Neuronal stem cell (in vitro differentiated cells): Measurements from ENCODE around the gene COL1A1.

Experiments
- DNase-seq: peaks from one replicate; pipeline ENCODE4 v3.0.0-alpha.2; 2013; ENCODE audit warnings: low spot score
- H2AFZ ChIP-seq: one replicate; pipeline ENCODE4 v1.6.1; 2013; ENCODE audit warnings: mild to moderate bottlenecking, low read length, inconsistent platforms
- H2AK5ac ChIP-seq: 2 replicates; pipeline ENCODE4 v1.6.1; 2013; ENCODE audit warnings: low read depth, mild to moderate bottlenecking, inconsistent platforms, low read length, moderate library complexity, mixed read lengths
- H2BK120ac ChIP-seq: 2 replicates; pipeline ENCODE4 v1.6.1; 2013; ENCODE audit warnings: low read depth, mild to moderate bottlenecking, inconsistent platforms, low read length, moderate library complexity, mixed read lengths
- H2BK12ac ChIP-seq: one replicate; pipeline ENCODE4 v1.6.1; 2013; ENCODE audit warnings: low read length, inconsistent platforms
- H2BK15ac ChIP-seq: 2 replicates; pipeline ENCODE4 v1.6.1; 2013; ENCODE audit warnings: mild to moderate bottlenecking, low read length, inconsistent platforms, mixed read lengths
- H2BK5ac ChIP-seq: one replicate; pipeline ENCODE4 v1.6.1; 2013; ENCODE audit warnings: inconsistent platforms, mild to moderate bottlenecking, low read length, moderate library complexity
- H3K14ac ChIP-seq: one replicate; pipeline ENCODE4 v1.6.1; 2013; ENCODE audit warnings: low read length, inconsistent platforms
- H3K18ac ChIP-seq: 2 replicates; pipeline ENCODE4 v1.6.1; 2013; ENCODE audit warnings: low read length, inconsistent platforms
- H3K23ac ChIP-seq: 2 replicates; pipeline ENCODE4 v1.6.1; 2013; ENCODE audit warnings: low read depth, mild to moderate bottlenecking, mixed read lengths, low read length, inconsistent platforms; ENCODE audit not compliant: poor library complexity
- H3K27ac ChIP-seq: replicated peaks from 3 replicates; pipeline ENCODE4 v1.5.1; 2013; ENCODE audit warnings: low read length, inconsistent platforms
- H3K27me3 ChIP-seq, 3 experiments: 2 replicates each; pipeline ENCODE4 v1.6.1; 2013; ENCODE audit warnings: low read length in 3 of 3, mild to moderate bottlenecking in 2 of 3, inconsistent platforms in 1 of 3, low read depth in 1 of 3, mixed read lengths in 1 of 3, moderate library complexity in 1 of 3; ENCODE audit not compliant: control insufficient read depth in 3 of 3, insufficient read depth in 3 of 3
- H3K36me3 ChIP-seq, 2 donors: replicated peaks in 1 of 2; 2 replicates each; pipeline ENCODE4 v1.6.1; 2013; ENCODE audit warnings: low read length in 2 of 2; ENCODE audit not compliant: control insufficient read depth in 2 of 2, insufficient read depth in 2 of 2
- H3K4ac ChIP-seq: 2 replicates; pipeline ENCODE4 v1.6.1; 2013; ENCODE audit warnings: inconsistent platforms, mild to moderate bottlenecking, low read length, moderate library complexity
- H3K4me1 ChIP-seq, 2 donors: 1 replicate in 1 of 2; 2 replicates in 1 of 2; pipeline ENCODE4 v1.6.1; 2013; ENCODE audit warnings: low read length in 2 of 2, low read depth in 1 of 2; ENCODE audit not compliant: control insufficient read depth in 2 of 2, insufficient read depth in 1 of 2
- H3K4me2 ChIP-seq: one replicate; pipeline ENCODE4 v1.6.1; 2013; ENCODE audit warnings: mild to moderate bottlenecking, low read length, inconsistent platforms; ENCODE audit not compliant: insufficient read depth, poor library complexity, severe bottlenecking
- H3K4me3 ChIP-seq, 2 donors: 2 replicates each; pipeline ENCODE4 v1.5.1; 2013; ENCODE audit warnings: low read length in 2 of 2, mild to moderate bottlenecking in 2 of 2, inconsistent platforms in 1 of 2, moderate library complexity in 1 of 2
- H3K79me1 ChIP-seq: one replicate; pipeline ENCODE4 v1.6.1; 2013; ENCODE audit warnings: low read depth, mild to moderate bottlenecking, inconsistent platforms, low read length, moderate library complexity
- H3K9ac ChIP-seq: one replicate; pipeline ENCODE4 v1.6.1; 2013; ENCODE audit warnings: mild to moderate bottlenecking, low read depth, low read length, inconsistent platforms; ENCODE audit not compliant: poor library complexity
- H3K9me3 ChIP-seq, 2 donors: replicated peaks in 1 of 2; 2 replicates each; pipeline versions ENCODE3 to v1.6.1; 2013; ENCODE audit warnings: low read length in 2 of 2, mild to moderate bottlenecking in 2 of 2, inconsistent platforms in 1 of 2, low read depth in 1 of 2, mixed read lengths in 1 of 2, moderate library complexity in 1 of 2; ENCODE audit not compliant: control insufficient read depth in 2 of 2, insufficient read depth in 1 of 2
- H4K8ac ChIP-seq: one replicate; pipeline ENCODE4 v1.6.1; 2013; ENCODE audit warnings: low read depth, mild to moderate bottlenecking, inconsistent platforms, low read length, moderate library complexity
- H4K91ac ChIP-seq: one replicate; pipeline ENCODE4 v1.6.1; 2013; ENCODE audit warnings: low read length, low read depth, mild to moderate bottlenecking, inconsistent platforms; ENCODE audit not compliant: poor library complexity
- WGBS, 2 donors: extraction: QIAGEN DNeasy Blood & Tissue Kit; methylation state at CpG; one replicate each; pipeline ENCODE4 v1.1.7; 2013; ENCODE audit warnings: missing lambda C conversion rate in 2 of 2, mixed read lengths in 1 of 2; ENCODE audit not compliant: insufficient read length in 2 of 2, insufficient replicate concordance in 1 of 2; ENCODE audit errors: extremely low coverage in 2 of 2; 5-methylcytosine and 5-hydroxymethylcytosine counted together

COL1A1 gene

GRCh38 chr17:50135316-50136095 lies 65.9 kb downstream of the COL1A1 start:
- Histone ChIP-seq H3K79me1 (peaks cover 2% of the 10 kb centered on the region), H2AK5ac (no peak overlapping the region), H4K8ac (no peak overlapping the region), H2BK12ac (no peak overlapping the region), H3K27ac (no peak overlapping the region), H3K4ac (no peak overlapping the region), H2BK5ac (no peak overlapping the region), H3K27me3 (no peaks in the 10 kb centered on the region), H2AFZ (no peak overlapping the region), H3K14ac (no peak overlapping the region), H2BK120ac (no peak overlapping the region), H3K18ac (no peak overlapping the region), H3K23ac (no peak overlapping the region), H3K4me1 (peaks cover 6 to 9% of the 10 kb centered on the region in 2 donors), H3K9ac (no peak overlapping the region), H3K36me3 (peaks cover 35 to 69% of the 10 kb centered on the region in 2 donors), H3K4me2 (no peak overlapping the region), H3K4me3 (no peak overlapping the region), H3K9me3 (peaks cover 0 to 3% of the 10 kb centered on the region in 2 donors), H2BK15ac (no peak overlapping the region), H4K91ac (no peak overlapping the region)
- no CpG with 5 or more reads among the region's 16 CpGs for WGBS, 2 donors
- no peak for DNase-seq

DNA sequence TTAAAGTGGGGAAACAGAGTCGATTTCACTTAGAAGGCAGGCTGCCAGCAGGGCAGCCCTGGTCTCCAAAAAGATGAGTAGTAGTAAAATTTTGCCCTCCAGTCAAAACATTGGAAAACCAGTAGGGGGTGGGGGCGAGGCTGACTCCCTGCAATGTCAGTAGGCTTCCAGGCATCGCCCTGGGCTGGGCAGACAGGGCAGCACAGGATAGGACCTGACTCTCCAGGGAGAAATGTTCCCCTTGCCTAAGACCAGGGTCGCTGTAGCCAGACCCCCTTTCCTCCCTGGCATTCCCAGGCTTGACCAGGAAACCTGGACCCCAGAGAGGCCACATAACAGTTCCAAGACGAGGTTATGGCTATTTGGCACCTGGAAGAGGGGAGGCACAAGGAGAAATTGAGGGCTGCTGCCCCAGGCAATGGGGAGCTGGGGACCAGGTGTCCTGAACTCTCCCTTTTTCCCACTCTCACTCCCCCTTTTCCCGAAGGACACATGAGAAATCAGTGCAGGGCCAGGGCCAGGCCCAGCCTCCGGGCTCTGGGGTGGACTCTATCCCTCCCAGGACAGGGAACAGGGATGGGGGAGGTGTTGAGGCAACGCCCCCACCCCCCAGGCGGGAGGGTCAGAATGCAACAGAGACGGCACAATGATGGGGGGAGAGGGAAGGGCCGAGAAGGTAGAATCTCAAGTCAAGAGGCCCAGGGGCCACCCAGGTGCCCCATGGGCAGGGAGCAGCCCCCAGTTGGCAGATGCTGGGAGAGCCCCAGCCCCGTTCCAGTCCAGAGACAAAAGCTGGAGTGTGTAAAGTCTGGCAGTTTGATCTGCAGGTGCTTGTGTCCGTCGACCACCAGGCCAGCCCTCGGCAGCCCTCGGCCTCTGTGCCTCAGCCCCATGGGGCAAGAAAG lies 67.0 kb downstream of the COL1A1 start:
- no peak overlapping the region for H2AFZ ChIP-seq
- no peak for DNase-seq

GRCh38 chr17:50133769-50134099 lies 67.7 kb downstream of the COL1A1 start:
- H3K4ac ChIP-seq = no peak overlapping the region
- H2BK15ac ChIP-seq = no peak overlapping the region
- H3K9ac ChIP-seq = no peak overlapping the region
- no peak overlapping the region for H3K4me2 ChIP-seq
- no peak overlapping the region for H2AK5ac ChIP-seq
- DNase-seq = no peak
- no peaks in the 10 kb centered on the region for H3K79me1 ChIP-seq
- WGBS, 2 donors = no CpG with 5 or more reads among the region's 16 CpGs
- no peak overlapping the region for H3K23ac ChIP-seq
- H2BK5ac ChIP-seq = no peak overlapping the region
- no peak overlapping the region for H3K4me3 ChIP-seq
- no peak overlapping the region for H3K14ac ChIP-seq
- no peaks in the 10 kb centered on the region for H3K27me3 ChIP-seq
- no peak overlapping the region for H2BK120ac ChIP-seq
- H3K18ac ChIP-seq = no peak overlapping the region
- H3K9me3 ChIP-seq = no peaks in the 10 kb centered on the region
- no peak overlapping the region for H4K8ac ChIP-seq
- peaks cover 7 to 8% of the 10 kb centered on the region in 2 donors for H3K4me1 ChIP-seq
- H3K36me3 ChIP-seq = peaks cover 20 to 51% of the 10 kb centered on the region in 2 donors
- H3K27ac ChIP-seq = no peak overlapping the region
- no peak overlapping the region for H2BK12ac ChIP-seq
- H2AFZ ChIP-seq = no peak overlapping the region
- H4K91ac ChIP-seq = no peak overlapping the region

More for the DNA sequence above, 67.0 kb downstream of the COL1A1 start:
- Histone ChIP-seq H3K4me3 (no peak overlapping the region), H3K27me3 (no peaks in the 10 kb centered on the region), H4K8ac (no peak overlapping the region), H3K14ac (no peak overlapping the region), H2BK12ac (no peak overlapping the region), H3K18ac (no peak overlapping the region), H3K4me2 (no peak overlapping the region), H3K36me3 (peaks cover 27 to 58% of the 10 kb centered on the region in 2 donors), H3K9ac (no peak overlapping the region), H3K4ac (no peak overlapping the region), H3K4me1 (peaks cover 6 to 7% of the 10 kb centered on the region in 2 donors), H2BK120ac (no peak overlapping the region), H2BK15ac (no peak overlapping the region), H4K91ac (no peak overlapping the region), H2BK5ac (peak overlapping the region; percentile 14), H3K79me1 (peaks cover 2% of the 10 kb centered on the region), H3K27ac (no peak overlapping the region), H2AK5ac (no peak overlapping the region), H3K23ac (no peak overlapping the region), H3K9me3 (peaks cover 0 to 2% of the 10 kb centered on the region in 2 donors)
- no CpG with 5 or more reads among the region's 16 CpGs for WGBS, 2 donors
